ENCODE measurements around the gene MRPS16.

DNA sequence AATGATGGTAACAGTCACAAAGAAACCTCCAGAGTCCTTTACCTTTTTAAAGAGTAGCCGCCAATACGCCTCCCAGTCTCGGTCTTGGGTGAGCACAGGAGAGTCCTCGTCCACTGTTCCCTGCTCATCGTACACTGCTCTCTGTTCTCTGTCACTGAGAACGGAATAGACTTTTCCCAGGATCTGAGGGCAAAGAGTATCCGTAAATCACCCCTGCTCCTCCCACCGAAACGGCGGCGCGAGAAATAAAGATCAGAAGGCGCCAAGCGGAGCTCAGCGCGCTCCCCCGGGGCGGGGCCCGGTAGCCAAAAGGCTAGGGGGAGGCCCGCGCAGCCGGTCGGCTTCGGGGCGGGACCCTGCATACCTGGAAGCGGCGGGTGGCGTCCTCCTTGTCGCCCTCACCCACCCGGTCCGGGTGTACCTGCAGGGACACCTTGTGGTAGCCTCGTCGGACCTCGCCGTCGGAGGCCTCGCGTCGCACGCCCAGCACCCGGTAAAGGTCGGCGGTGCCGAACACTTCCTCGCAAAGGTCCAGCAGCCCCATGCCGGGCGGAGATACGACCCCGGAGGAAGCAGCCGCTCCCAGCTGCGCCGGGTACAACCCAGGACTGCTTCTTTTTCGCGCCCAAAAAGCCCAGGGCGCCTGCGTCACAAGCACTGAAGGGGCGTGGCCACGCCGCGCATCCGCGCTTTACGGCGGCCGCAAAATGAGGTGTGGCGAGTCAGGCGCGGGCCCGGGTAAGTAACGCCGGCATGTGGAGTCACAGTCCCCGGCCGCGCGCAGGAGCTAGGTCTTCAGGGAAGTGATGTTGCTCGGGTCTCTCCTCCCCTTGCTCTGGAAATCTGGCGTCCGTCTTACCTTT lies 5.6 kb downstream of the MRPS16 start, which contains the start of gene DNAJC9:
- TF ChIP-seq, protein P1, sequence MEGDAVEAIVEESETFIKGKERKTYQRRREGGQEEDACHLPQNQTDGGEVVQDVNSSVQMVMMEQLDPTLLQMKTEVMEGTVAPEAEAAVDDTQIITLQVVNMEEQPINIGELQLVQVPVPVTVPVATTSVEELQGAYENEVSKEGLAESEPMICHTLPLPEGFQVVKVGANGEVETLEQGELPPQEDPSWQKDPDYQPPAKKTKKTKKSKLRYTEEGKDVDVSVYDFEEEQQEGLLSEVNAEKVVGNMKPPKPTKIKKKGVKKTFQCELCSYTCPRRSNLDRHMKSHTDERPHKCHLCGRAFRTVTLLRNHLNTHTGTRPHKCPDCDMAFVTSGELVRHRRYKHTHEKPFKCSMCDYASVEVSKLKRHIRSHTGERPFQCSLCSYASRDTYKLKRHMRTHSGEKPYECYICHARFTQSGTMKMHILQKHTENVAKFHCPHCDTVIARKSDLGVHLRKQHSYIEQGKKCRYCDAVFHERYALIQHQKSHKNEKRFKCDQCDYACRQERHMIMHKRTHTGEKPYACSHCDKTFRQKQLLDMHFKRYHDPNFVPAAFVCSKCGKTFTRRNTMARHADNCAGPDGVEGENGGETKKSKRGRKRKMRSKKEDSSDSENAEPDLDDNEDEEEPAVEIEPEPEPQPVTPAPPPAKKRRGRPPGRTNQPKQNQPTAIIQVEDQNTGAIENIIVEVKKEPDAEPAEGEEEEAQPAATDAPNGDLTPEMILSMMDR (conservative IDR thresholded peaks at IDR 0.05) = no peak
- TF ChIP-seq EZH2 (IDR thresholded peaks at IDR 0.05; ENCODE audit: low read depth) = no peak
